ENCODE measurements around the gene IRAK1.
A peak's percentile ranks its signal among the peaks of the same experiment; 100 is the strongest.

The IRAK1 gene

DNA sequence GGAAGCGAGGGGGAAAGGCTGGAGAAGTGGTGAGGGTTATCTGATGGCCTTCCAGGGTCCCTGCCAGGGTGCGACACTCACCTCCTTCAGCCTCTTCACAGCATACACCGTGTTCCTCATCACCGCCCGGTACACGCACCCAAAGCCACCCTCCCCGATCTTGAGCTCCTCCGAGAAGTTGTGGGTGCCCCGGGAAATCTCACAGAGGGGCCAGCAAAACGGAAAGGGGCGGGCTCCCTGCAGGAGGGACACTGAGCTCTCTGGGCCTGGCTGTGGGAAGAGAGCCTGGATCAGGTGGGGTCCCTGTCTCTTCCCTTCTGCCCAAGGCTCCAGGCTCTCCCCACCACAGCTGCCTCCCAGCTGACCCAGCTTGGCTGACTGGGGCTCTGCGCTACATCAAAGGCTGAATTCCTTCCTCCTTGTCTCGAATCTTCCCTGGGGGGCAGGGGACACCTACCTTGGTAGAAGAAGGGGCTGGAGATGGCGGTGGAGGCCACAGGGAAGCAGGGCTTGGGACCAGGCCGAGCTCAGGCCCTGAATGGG, 1.1 kb downstream of the IRAK1 start:
- Histone ChIP-seq H3K9me3 (no peaks in the 10 kb centered on the region), H3K36me3 (peaks cover 0 to 27% (median 16%) of the 10 kb centered on the region in 3 donors), H3K4me1 (peaks cover 0 to 23% (median 14%) of the 10 kb centered on the region in 4 donors), H3K4me3 (peak overlapping the region; percentile 57 to 70), H3K27me3 (no peaks in the 10 kb centered on the region), H3K27ac (peak overlapping the region; percentile 69 to 78)
- no peak for DNase-seq
- TF ChIP-seq, protein P1, sequence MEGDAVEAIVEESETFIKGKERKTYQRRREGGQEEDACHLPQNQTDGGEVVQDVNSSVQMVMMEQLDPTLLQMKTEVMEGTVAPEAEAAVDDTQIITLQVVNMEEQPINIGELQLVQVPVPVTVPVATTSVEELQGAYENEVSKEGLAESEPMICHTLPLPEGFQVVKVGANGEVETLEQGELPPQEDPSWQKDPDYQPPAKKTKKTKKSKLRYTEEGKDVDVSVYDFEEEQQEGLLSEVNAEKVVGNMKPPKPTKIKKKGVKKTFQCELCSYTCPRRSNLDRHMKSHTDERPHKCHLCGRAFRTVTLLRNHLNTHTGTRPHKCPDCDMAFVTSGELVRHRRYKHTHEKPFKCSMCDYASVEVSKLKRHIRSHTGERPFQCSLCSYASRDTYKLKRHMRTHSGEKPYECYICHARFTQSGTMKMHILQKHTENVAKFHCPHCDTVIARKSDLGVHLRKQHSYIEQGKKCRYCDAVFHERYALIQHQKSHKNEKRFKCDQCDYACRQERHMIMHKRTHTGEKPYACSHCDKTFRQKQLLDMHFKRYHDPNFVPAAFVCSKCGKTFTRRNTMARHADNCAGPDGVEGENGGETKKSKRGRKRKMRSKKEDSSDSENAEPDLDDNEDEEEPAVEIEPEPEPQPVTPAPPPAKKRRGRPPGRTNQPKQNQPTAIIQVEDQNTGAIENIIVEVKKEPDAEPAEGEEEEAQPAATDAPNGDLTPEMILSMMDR (IDR thresholded peaks at IDR 0.05): no peak
- intact Hi-C loops (cut with DNase I; ENCODE audit: low total_unique reads): loop anchor here (5.0 kb wide), 1 partner anchor 79 kb away; the partner anchor contains the start of gene MECP2

- Histone ChIP-seq H3K36me3 (peaks cover 0 to 27% (median 16%) of the 10 kb centered on the region in 3 donors), H3K9me3 (no peaks in the 10 kb centered on the region), H3K4me1 (peaks cover 0 to 23% (median 15%) of the 10 kb centered on the region in 4 donors), H3K27me3 (no peaks in the 10 kb centered on the region), H3K4me3 (peak overlapping the region in 1 of 2 donors; percentile 70), H3K27ac (peak overlapping the region in 1 of 2 donors; percentile 69)
- DNase-seq: no peak
- TF ChIP-seq, protein P1 (IDR thresholded peaks at IDR 0.05): no peak
- intact Hi-C loops (cut with DNase I; ENCODE audit: low total_unique reads): loop anchor here (5.0 kb wide), 1 partner anchor 79 kb away; the partner anchor contains the start of gene MECP2
Measured at GRCh38 chrX:154017766-154018517, 1.8 kb downstream of the IRAK1 start.

DNA sequence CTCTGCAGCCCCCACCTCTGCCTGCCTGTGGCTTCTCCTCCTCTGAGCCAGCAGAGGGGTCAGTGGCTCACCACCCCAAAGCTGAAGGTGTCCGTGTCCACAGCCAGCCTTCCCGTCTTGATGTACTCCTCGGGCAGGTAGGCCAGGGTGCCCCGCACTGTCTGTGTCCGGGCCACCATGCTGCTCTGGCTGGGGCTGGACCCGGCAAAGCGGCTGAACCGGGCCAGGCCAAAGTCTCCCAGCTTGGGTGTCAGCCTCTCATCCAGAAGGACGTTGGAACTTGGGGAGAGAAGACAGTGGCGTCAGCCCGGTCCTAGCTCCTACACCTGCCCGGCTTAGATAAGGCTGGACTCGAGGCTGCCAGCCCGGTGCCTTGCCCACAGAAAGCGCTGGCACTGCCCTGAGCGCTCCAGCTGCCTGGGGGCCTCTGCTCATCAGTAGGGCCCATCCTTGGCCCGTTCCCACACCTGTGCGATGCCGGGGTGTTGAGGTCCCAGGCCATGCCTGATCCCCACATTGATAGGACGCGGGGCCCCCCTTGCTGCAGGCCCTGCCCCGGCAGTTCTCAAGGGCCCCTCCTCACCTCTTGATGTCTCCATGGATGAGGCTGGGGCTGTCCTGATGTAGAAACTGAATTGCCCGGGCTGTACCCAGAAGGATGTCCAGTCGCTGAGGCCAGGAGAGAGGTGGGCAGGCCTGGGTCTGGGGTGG, 3.2 kb downstream of the IRAK1 start:
- Histone ChIP-seq H3K4me3 (no peak overlapping the region), H3K4me1 (peaks cover 0 to 22% (median 13%) of the 10 kb centered on the region in 4 donors), H3K9me3 (no peaks in the 10 kb centered on the region), H3K36me3 (peaks cover 0 to 27% (median 24%) of the 10 kb centered on the region in 3 donors), H3K27ac (no peak overlapping the region), H3K27me3 (no peaks in the 10 kb centered on the region)
- DNase-seq: no peak
- TF ChIP-seq, protein P1 (IDR thresholded peaks at IDR 0.05): no peak
- intact Hi-C loops (cut with DNase I; ENCODE audit: low total_unique reads): loop anchor here (5.0 kb wide), 1 partner anchor 81 kb away; the partner anchor contains the start of gene MECP2

DNA sequence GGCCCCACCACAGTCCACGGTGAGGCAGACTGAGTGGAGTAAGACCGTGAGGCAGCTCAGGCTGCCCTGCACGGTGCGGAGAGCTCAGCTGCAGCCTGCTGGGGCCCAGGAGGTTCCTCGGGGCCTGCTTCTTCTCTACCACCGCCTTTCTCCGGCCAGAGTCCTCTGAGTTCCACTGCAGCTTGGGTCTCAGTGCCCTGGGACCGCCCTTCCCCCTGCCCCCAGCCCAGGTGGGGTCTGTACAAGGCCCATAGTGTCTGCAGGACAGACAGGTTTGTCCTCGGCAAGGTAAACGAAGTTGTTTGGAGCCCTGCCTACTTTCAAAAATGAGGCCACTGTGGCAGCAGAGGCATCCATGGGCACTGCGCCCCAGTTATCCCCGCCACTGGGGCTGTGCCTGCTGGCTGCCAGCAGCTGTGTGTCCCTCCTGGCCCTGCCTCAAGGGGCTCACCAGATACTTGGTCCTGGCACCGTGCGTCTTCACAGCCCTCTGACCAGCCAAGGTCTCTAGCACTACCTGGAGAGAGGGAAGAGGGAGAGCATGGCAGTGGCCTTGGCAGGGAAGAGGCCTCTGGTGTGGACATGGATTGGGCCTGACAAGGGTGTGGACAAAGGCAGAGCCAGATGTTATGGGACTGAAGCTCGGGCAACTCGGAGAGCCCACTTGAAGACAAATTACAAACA, 4.0 kb downstream of the IRAK1 start:
- peaks cover 0 to 22% (median 11%) of the 10 kb centered on the region in 4 donors for H3K4me1 ChIP-seq
- H3K36me3 ChIP-seq: peaks cover 0 to 27% (median 26%) of the 10 kb centered on the region in 3 donors
- H3K4me3 ChIP-seq: no peak overlapping the region
- no peak for DNase-seq
- no peaks in the 10 kb centered on the region for H3K9me3 ChIP-seq
- H3K27ac ChIP-seq: no peak overlapping the region
- TF ChIP-seq, protein P1 (IDR thresholded peaks at IDR 0.05): no peak
- intact Hi-C loops (cut with DNase I; ENCODE audit: low total_unique reads): loop anchor here (5.0 kb wide), 1 partner anchor 82 kb away; the partner anchor contains the start of gene MECP2
- no peaks in the 10 kb centered on the region for H3K27me3 ChIP-seq

All from tibial artery (tissue), 4 donors.